IMR-90 (cell line): ENCODE results near the gene CHST3. TPM values are rescaled to one million over a fixed set of nuclear protein-coding genes. Genes with fewer than 3 reads are reported as not detected.
A peak's percentile ranks its signal among the peaks of the same experiment; 100 is the strongest.

Experiments used
- ATAC-seq: fragments of 200-7000 bp; cut with Tn5 transposase; 2 replicates; pipeline ENCODE4 v1.9.1; 2020; ENCODE audit warnings: low read depth, mild to moderate bottlenecking, moderate library complexity
- BruUV-seq: library from RNA; stranded (reverse); fragments of 400-500 nt; replicated peaks from 2 replicates; lab custom pipeline; 2021; lab: Mats Ljungman, UMichigan
- CTCF ChIA-PET: fragments of 300-600 bp; formaldehyde crosslinking; extraction: SDS; loops from one replicate; lab custom pipeline; 2021; ENCODE audit warnings: antibody characterized with exemption; lab: Yijun Ruan, JAX
- POLR2A ChIA-PET: fragments of 300-600 bp; sonication (Branson Sonifier 250); formaldehyde crosslinking; loops from one replicate; lab custom pipeline; 2022; ENCODE audit warnings: antibody characterized with exemption; ENCODE audit not compliant: unreplicated experiment; lab: Charles Lee
- DNase-seq: peaks from one replicate; pipeline ENCODE4 v3.0.0; 2013
- H2AFZ ChIP-seq: replicated peaks from 2 replicates; pipeline ENCODE3; 2013; ENCODE audit warnings: low read length, mild to moderate bottlenecking; ENCODE audit not compliant: poor library complexity
- H2AK5ac ChIP-seq: 2 replicates; pipeline ENCODE4 v1.6.1; 2013; ENCODE audit warnings: low read depth, low read length, inconsistent platforms
- H2AK9ac ChIP-seq: replicated peaks from 2 replicates; pipeline ENCODE3; 2013; ENCODE audit warnings: mild to moderate bottlenecking, low read depth, low read length, moderate library complexity; ENCODE audit not compliant: poor library complexity
- H2BK120ac ChIP-seq: 2 replicates; pipeline ENCODE4 v1.6.1; 2013; ENCODE audit warnings: low read depth, low read length, inconsistent platforms
- H2BK15ac ChIP-seq: 3 replicates; pipeline ENCODE4 v1.6.1; 2013; ENCODE audit warnings: low read depth, low read length, inconsistent platforms
- H2BK20ac ChIP-seq: 2 replicates; pipeline ENCODE4 v1.6.1; 2013; ENCODE audit warnings: low read depth, mild to moderate bottlenecking, inconsistent platforms, low read length, moderate library complexity
- H2BK5ac ChIP-seq: 2 replicates; pipeline ENCODE4 v1.6.1; 2013; ENCODE audit warnings: mild to moderate bottlenecking, low read depth, low read length, inconsistent platforms; ENCODE audit not compliant: poor library complexity, severe bottlenecking
- H3K14ac ChIP-seq: replicated peaks from 2 replicates; pipeline ENCODE4 v1.6.1; 2013; ENCODE audit warnings: low read depth, low read length, inconsistent platforms
- H3K18ac ChIP-seq: 2 replicates; pipeline ENCODE4 v1.6.1; 2013; ENCODE audit warnings: low read depth, low read length, control low read depth
- H3K23ac ChIP-seq: 2 replicates; pipeline ENCODE4 v1.6.1; 2013; ENCODE audit warnings: low read depth, low read length, inconsistent platforms
- H3K27ac ChIP-seq: 2 replicates; pipeline ENCODE4 v1.5.1; 2013; ENCODE audit warnings: mild to moderate bottlenecking, control low read depth, low read length; ENCODE audit not compliant: insufficient read depth
- H3K27me3 ChIP-seq: 2 replicates; pipeline ENCODE4 v1.6.1; 2013; ENCODE audit warnings: low read length; ENCODE audit not compliant: control insufficient read depth, insufficient read depth
- H3K36me3 ChIP-seq: 2 replicates; pipeline ENCODE4 v1.6.1; 2013; ENCODE audit warnings: low read length, mixed read lengths; ENCODE audit not compliant: control insufficient read depth, insufficient read depth
- H3K4ac ChIP-seq: 2 replicates; pipeline ENCODE4 v1.6.1; 2013; ENCODE audit warnings: low read depth, low read length, inconsistent platforms
- H3K4me1 ChIP-seq: 2 replicates; pipeline ENCODE4 v1.6.1; 2013; ENCODE audit warnings: low read length, mixed read lengths; ENCODE audit not compliant: control insufficient read depth, insufficient read depth
- H3K4me2 ChIP-seq: 2 replicates; pipeline ENCODE4 v1.6.1; 2013; ENCODE audit warnings: low read depth, mild to moderate bottlenecking, control low read depth, low read length, moderate library complexity
- H3K4me3 ChIP-seq: 2 replicates; pipeline ENCODE4 v1.5.1; 2013; ENCODE audit warnings: low read depth, mild to moderate bottlenecking, control low read depth, low read length, moderate library complexity; ENCODE audit not compliant: insufficient read depth
- H3K56ac ChIP-seq: 2 replicates; pipeline ENCODE4 v1.6.1; 2013; ENCODE audit warnings: low read length, inconsistent platforms; ENCODE audit not compliant: insufficient read depth; ENCODE audit errors: extremely low read depth
- H3K79me1 ChIP-seq, 2 experiments: 2 replicates each; pipeline ENCODE4 v1.6.1; 2013; ENCODE audit warnings: low read length in 2 of 2, inconsistent platforms in 1 of 2, low read depth in 1 of 2
- H3K9ac ChIP-seq: 2 replicates; pipeline ENCODE4 v1.6.1; 2013; ENCODE audit warnings: low read depth, low read length, control low read depth
- H3K9me1 ChIP-seq: 2 replicates; pipeline ENCODE4 v1.6.1; 2013; ENCODE audit warnings: low read length, inconsistent platforms; ENCODE audit not compliant: insufficient read depth
- H3K9me3 ChIP-seq: 2 replicates; pipeline ENCODE4 v1.6.1; 2013; ENCODE audit warnings: low read length; ENCODE audit not compliant: control insufficient read depth, insufficient read depth
- H4K20me1 ChIP-seq: 2 replicates; pipeline ENCODE4 v1.6.1; 2013; ENCODE audit warnings: low read length, inconsistent platforms; ENCODE audit not compliant: insufficient read depth
- H4K5ac ChIP-seq: 2 replicates; pipeline ENCODE4 v1.6.1; 2013; ENCODE audit warnings: mild to moderate bottlenecking, low read depth, low read length, control low read depth
- H4K8ac ChIP-seq, 2 experiments: 2 replicates each; pipeline ENCODE4 v1.6.1; 2013; ENCODE audit warnings: low read depth in 2 of 2, low read length in 2 of 2, control low read depth in 1 of 2, inconsistent platforms in 1 of 2
- H4K91ac ChIP-seq: 2 replicates; pipeline ENCODE4 v1.6.1; 2013; ENCODE audit warnings: low read depth, low read length, inconsistent platforms; ENCODE audit not compliant: insufficient read depth
- BHLHE40 ChIP-seq: fragments of 150-350 bp; IDR thresholded peaks from 2 replicates; pipeline ENCODE4 v1.6.1; 2016; ENCODE audit warnings: mild to moderate bottlenecking, low read depth, low read length
- CEBPB ChIP-seq: IDR thresholded peaks from 2 replicates; pipeline ENCODE4 v1.6.1; 2012; ENCODE audit warnings: low read depth, low read length, improper control_type of control experiment
- CHD1 ChIP-seq: IDR thresholded peaks from 2 replicates; pipeline ENCODE4 v1.6.1; 2012; ENCODE audit warnings: low read depth, low read length, improper control_type of control experiment
- CTCF ChIP-seq: conservative IDR thresholded peaks from 2 replicates; pipeline ENCODE4 v1.5.1; 2012; ENCODE audit warnings: mild to moderate bottlenecking, low read depth, low read length, improper control_type of control experiment
- FOS ChIP-seq: fragments of 150-350 bp; IDR thresholded peaks from 2 replicates; pipeline ENCODE4 v1.6.1; 2016; ENCODE audit warnings: low read depth, low read length
- MAFK ChIP-seq: IDR thresholded peaks from 2 replicates; pipeline ENCODE4 v1.6.1; 2012; ENCODE audit warnings: low read depth, low read length, improper control_type of control experiment
- MXI1 ChIP-seq: IDR thresholded peaks from 2 replicates; pipeline ENCODE4 v1.6.1; 2012; ENCODE audit warnings: low read depth, mild to moderate bottlenecking, low read length, moderate library complexity, borderline replicate concordance
- NFE2L2 ChIP-seq: fragments of 150-350 bp; IDR thresholded peaks from 2 replicates; pipeline ENCODE4 v1.6.1; 2016; ENCODE audit warnings: low read depth, mild to moderate bottlenecking, low read length
- POLR2A ChIP-seq: IDR thresholded peaks from 2 replicates; pipeline ENCODE4 v1.6.1; 2012; ENCODE audit warnings: mild to moderate bottlenecking, low read depth, low read length
- RAD21 ChIP-seq: IDR thresholded peaks from 2 replicates; pipeline ENCODE4 v1.6.1; 2012; ENCODE audit warnings: low read length, improper control_type of control experiment
- RCOR1 ChIP-seq: IDR thresholded peaks from 2 replicates; pipeline ENCODE4 v1.6.1; 2012; ENCODE audit warnings: mild to moderate bottlenecking, low read length, improper control_type of control experiment; ENCODE audit not compliant: insufficient replicate concordance
- RFX5 ChIP-seq: IDR thresholded peaks from 2 replicates; pipeline ENCODE4 v1.8.0; 2012; ENCODE audit warnings: low read depth, mild to moderate bottlenecking, low read length, moderate library complexity
- SMC3 ChIP-seq: fragments of 150-350 bp; IDR thresholded peaks from 2 replicates; pipeline ENCODE4 v1.6.1; 2016; ENCODE audit warnings: low read depth, mild to moderate bottlenecking, antibody characterized with exemption, low read length, moderate library complexity
- USF2 ChIP-seq: fragments of 150-350 bp; IDR thresholded peaks from 2 replicates; pipeline ENCODE4 v1.6.1; 2017; ENCODE audit warnings: mild to moderate bottlenecking, antibody characterized with exemption, low read length, low read depth
- whole genome bisulfite sequencing, 2 experiments: methylation state at CpG; one replicate each; pipeline versions ENCODE4 v1.1.5 to v1.1.7; 2013; ENCODE audit warnings: missing lambda C conversion rate in 2 of 2; ENCODE audit not compliant: insufficient read length in 1 of 2; ENCODE audit errors: extremely low coverage in 2 of 2; 5-methylcytosine and 5-hydroxymethylcytosine counted together
- dilution Hi-C: fragments of 300-500 bp; cut with HindIII; formaldehyde crosslinking; loops from one replicate; pipeline ENCODE4 v1.14.3; 2018; ENCODE audit warnings: low sequenced_read_pairs; ENCODE audit not compliant: unreplicated experiment
- in situ Hi-C: fragments of 300-500 bp; cut with MboI; formaldehyde crosslinking; loops from 3 replicates; pipeline ENCODE4 v1.14.3; 2019; ENCODE audit warnings: low sequenced_read_pairs, inconsistent platforms, mixed read lengths
- intact Hi-C: fragments of 100-400 bp; cut with micrococcal nuclease; formaldehyde crosslinking; loops from 2 replicates; pipeline ENCODE4 v1.10.0; 2022
- polyA plus RNA-seq, 3 experiments: library from polyadenylated mRNA; depleted of rRNA; stranded (reverse); fragments of >200 nt; gene quantifications; 2 replicates each; pipeline ENCODE4 v1.2.3, GENCODE V29; 2012; ENCODE audit warnings: low replicate concordance in 1 of 3
- total RNA-seq: library from RNA; depleted of rRNA; stranded (reverse); fragments of >200 nt; gene quantifications from 2 replicates; pipeline ENCODE4 v1.2.3, GENCODE V29; 2012
- TF ChIP-seq, protein P1 (sequence below): fragments of 150-350 bp; IDR thresholded peaks from 2 replicates; pipeline ENCODE4 v1.6.1; 2016; ENCODE audit warnings: low read depth, mild to moderate bottlenecking, low read length, moderate library complexity, borderline replicate concordance

The CHST3 gene
- total and polyA plus RNA-seq, 2 of the 4 experiments (the other 2 are of a cell fraction) = 8.6 to 9.0 TPM

DNA sequence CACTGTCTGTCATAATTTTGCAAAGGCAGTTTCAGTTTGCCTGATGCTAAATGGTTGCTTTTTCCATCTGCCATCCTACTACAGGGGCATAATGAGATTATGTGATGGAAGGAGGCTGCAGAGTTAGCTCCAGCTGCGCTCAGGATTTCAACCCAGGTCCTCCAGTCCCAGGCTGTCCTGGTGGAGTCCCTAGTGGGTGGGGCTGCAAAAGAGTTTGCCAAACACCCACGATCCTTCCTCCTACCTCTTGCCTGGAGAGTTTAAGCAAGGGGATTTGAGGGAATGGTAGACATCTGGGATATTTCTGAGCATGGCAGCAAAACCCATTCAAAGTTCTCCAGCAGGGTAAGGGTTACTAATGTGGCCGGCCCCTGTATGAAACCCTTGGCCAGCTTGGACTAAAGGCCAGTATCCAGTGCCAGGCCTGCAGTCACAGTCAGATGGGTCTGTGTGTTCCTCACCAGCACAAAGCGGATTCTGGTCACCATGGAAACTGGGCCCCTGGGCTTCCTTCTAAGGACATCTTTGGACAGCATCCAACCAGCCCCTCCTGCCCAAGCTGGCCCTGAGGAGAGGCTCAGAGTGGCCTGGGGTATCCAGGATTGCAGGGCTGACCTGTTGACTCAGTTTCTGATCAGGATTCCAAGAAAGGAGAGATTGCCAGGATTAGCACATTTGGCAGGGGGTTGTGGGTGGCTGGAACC, 42.7 kb upstream of the CHST3 start:
- H3K79me1 ChIP-seq = no peaks in the 10 kb centered on the region
- ATAC-seq (peak; percentile 56), DNase-seq (no peak)
- H2AK5ac ChIP-seq = peak overlapping the region; percentile 37
- no peaks in the 10 kb centered on the region for H3K9me3 ChIP-seq
- no peak overlapping the region for H2BK5ac ChIP-seq
- intact Hi-C loops = no loop called here
- dilution Hi-C loops = no loop called here
- CTCF ChIA-PET = no interaction called here
- H2AK9ac ChIP-seq = no peak overlapping the region
- H3K4me2 ChIP-seq = peak overlapping the region; percentile 8
- H4K91ac ChIP-seq = no peak overlapping the region
- H3K27ac ChIP-seq = peak overlapping the region; percentile 44; the same call in 1 of the 2 replicates
- WGBS, 2 experiments = 25% methylated on average over 2 of the region's 4 CpGs; no CpG with 5 or more reads in 1 of the 2 experiments
- H3K4ac ChIP-seq = no peak overlapping the region
- peak overlapping the region; percentile 39; the same call in 1 of the 2 replicates for H2BK120ac ChIP-seq
- H4K20me1 ChIP-seq = no peaks in the 10 kb centered on the region; the same call in 1 of the 2 replicates
- no peak overlapping the region for H3K56ac ChIP-seq
- no peak overlapping the region; the same call in 1 of the 2 replicates for H3K18ac ChIP-seq
- H3K36me3 ChIP-seq = no peaks in the 10 kb centered on the region
- no peak overlapping the region for H3K14ac ChIP-seq
- no peak overlapping the region for H3K23ac ChIP-seq
- peaks cover 15% of the 10 kb centered on the region; the same call in 1 of the 2 replicates for H3K4me1 ChIP-seq
- no peak overlapping the region for H4K8ac ChIP-seq
- H3K27me3 ChIP-seq = peaks cover 12% of the 10 kb centered on the region
- POLR2A ChIA-PET = no interaction called here
- no peak overlapping the region for H3K4me3 ChIP-seq
- H4K5ac ChIP-seq = no peak overlapping the region
- H2BK15ac ChIP-seq = no peak overlapping the region
- H2BK20ac ChIP-seq = no peak overlapping the region; the same call in 1 of the 2 replicates
- no TSS peak for BruUV-seq
- peaks cover 13% of the 10 kb centered on the region for H3K9me1 ChIP-seq
- in situ Hi-C loops = no loop called here
- no peak overlapping the region for H3K9ac ChIP-seq
- no peak overlapping the region for H2AFZ ChIP-seq
- TF ChIP-seq CEBPB = no peak
- TF ChIP-seq POLR2A = no peak
- no peak for TF ChIP-seq USF2
- no peak for TF ChIP-seq MAFK
- no peak for TF ChIP-seq CHD1
- TF ChIP-seq MXI1 = no peak
- no peak for TF ChIP-seq CTCF
- no peak for TF ChIP-seq NFE2L2
- TF ChIP-seq SMC3 = no peak
- TF ChIP-seq RFX5 = no peak
- TF ChIP-seq RAD21 = no peak
- TF ChIP-seq BHLHE40 = no peak
- TF ChIP-seq FOS = no peak
- TF ChIP-seq, protein P1, sequence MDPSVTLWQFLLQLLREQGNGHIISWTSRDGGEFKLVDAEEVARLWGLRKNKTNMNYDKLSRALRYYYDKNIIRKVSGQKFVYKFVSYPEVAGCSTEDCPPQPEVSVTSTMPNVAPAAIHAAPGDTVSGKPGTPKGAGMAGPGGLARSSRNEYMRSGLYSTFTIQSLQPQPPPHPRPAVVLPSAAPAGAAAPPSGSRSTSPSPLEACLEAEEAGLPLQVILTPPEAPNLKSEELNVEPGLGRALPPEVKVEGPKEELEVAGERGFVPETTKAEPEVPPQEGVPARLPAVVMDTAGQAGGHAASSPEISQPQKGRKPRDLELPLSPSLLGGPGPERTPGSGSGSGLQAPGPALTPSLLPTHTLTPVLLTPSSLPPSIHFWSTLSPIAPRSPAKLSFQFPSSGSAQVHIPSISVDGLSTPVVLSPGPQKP = no peak
- TF ChIP-seq RCOR1 = no peak
